ENCODE data around the gene IRF9.

GRCh38 chr14:24211311-24211710 is 50.2 kb downstream of the IRF9 start:
- TF ChIP-seq CTCF (IDR thresholded peaks at IDR 0.05) (no peak), POLR2A (IDR thresholded peaks at IDR 0.05) (no peak)

Data from breast epithelium (tissue), 3 donors.